ENCODE measurements around the gene DGKA.

Gene DGKA

GRCh38 chr12:55931780-55932550 lies 1.0 kb downstream of the DGKA start:
- DNase-seq (ENCODE audit: low spot score) = peak; percentile 40

DNA sequence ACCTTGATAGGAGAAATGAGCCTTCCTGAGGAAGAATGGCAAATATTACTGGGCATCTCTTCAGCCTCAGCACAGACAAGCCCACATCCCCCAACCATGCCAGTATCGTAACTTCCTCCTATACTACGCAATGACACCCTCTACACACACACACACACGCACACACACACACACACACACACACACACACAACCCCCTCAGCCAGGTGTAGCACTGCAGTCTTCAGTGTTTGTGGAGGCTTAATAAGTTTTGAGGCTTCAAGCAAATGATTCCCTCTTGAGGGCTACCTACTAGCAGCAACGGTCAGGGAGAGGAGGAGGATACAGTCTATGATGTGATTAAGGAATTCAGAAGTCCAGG lies 1.6 kb downstream of the DGKA start:
- peak; percentile 49 for DNase-seq (ENCODE audit: low spot score)

GRCh38 chr12:55933169-55933798 lies 2.3 kb downstream of the DGKA start:
- peak; percentile 83 for DNase-seq (ENCODE audit: low spot score)

- no peak for DNase-seq (ENCODE audit: low spot score)
These were observed 3.1 kb downstream of the DGKA start for GRCh38 chr12:55933799-55934742.

DNA sequence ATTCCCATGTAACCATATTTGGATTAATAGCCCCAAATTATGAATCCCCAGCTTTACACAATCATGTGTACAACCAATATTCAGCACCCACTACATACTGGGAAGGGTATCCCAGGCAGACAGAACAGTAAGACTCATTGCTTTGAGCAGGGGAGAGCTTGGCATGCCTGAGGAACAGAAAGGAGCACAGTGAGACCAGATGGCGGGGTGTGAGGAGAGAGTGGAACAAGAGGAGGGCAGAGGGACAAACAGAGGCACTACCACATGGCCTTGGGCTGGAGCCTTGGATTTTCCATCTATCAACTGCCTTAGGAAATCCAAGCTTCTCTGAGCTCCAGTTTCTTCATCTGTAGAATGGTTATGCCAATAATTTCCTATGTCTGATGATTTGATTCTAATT lies 3.8 kb downstream of the DGKA start:
- no peak for DNase-seq (ENCODE audit: low spot score)

- DNase-seq (ENCODE audit: low spot score) = no peak
These were observed 4.8 kb downstream of the DGKA start for GRCh38 chr12:55935738-55936151.

DNA sequence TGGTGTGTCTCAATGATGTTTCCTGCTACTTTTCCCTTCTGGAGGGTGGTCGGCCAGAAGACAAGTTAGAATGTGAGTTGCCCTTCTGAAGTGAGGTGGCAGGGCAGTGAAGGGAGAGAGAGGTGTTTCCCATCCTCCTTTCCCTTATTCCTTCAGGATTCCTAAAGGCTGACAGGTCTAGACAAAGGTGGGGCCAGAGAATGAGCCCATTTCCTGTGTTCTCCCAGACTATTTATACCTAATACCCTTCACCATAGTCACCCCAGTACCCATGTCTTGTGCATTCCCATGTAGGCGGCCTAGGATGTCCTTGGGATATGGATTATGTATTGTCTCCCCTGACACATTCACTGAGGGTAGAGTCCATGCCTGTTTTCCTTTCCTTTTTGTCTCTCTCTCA lies 7.0 kb downstream of the DGKA start:
- peak; percentile 88 for DNase-seq (ENCODE audit: low spot score)

DNA sequence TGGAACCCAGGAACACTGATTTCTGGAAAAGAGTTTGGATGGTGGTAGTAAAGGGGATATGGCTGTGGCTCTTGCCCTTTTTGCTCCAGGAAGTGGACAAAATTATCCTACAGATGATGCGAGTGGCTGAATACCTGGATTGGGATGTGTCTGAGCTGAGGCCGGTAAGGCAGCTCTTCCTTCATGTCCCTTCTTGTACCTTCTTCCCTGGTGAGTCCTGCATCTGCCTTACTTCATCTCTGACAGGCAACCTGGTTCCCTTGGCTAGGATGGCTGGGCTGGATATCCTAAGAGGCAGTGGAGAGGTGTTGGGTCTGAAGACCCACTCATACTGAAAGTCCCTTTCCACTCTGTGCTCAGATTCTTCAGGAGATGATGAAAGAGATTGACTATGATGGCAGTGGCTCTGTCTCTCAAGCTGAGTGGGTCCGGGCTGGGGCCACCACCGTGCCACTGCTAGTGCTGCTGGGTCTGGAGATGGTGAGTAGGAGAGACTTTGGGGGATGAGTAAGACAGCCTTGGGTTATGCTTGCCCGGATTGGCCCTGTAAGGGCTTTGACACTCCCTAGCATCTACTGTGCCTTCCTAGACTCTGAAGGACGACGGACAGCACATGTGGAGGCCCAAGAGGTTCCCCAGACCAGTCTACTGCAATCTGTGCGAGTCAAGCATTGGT lies 8.0 kb downstream of the DGKA start:
- DNase-seq (ENCODE audit: low spot score) = no peak

DNA sequence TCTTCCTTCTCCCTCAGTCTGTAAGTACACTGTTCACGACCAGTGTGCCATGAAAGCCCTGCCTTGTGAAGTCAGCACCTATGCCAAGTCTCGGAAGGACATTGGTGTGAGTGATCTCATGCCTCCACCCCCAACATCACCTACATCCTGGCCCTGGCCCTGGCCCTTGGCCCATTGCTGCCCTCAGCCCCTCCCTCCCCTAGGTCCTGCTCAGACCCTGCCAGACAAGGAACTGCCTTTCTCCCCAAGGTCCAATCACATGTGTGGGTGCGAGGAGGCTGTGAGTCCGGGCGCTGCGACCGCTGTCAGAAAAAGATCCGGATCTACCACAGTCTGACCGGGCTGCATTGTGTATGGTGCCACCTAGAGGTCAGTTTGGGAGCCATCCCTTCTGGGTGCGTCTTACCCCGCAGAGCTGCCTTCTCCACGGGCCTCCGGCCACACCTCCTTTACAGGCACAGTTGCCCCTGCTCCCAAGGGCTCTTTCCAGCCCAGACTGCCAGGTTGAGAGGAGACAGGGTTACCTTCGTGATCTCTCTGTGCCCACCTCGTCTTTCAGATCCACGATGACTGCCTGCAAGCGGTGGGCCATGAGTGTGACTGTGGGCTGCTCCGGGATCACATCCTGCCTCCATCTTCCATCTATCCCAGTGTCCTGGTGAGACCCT lies 9.2 kb downstream of the DGKA start:
- peak; percentile 91 for DNase-seq (ENCODE audit: low spot score)

DNA sequence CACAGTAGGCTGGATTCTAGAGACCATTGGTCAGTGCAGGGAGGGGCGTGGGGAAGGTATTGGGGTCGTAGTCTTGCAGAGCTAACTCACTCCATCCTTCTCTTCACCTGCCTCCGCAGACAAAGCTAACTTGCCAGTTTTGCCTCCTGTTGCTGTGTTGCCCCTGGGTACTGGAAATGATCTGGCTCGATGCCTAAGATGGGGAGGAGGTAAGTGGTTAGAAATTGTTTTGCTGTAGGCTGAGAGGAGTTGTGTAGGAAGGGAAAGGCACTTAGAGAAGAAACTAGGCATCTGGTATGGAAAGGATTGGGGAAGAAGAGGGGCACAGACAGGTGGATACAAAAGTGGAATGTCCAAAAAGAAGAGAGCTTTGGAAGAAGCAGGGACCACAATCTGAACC lies 11.1 kb downstream of the DGKA start:
- DNase-seq (ENCODE audit: low spot score) = no peak

GRCh38 chr12:55942577-55943136 lies 11.7 kb downstream of the DGKA start:
- no peak for DNase-seq (ENCODE audit: low spot score)

- no peak for DNase-seq (ENCODE audit: low spot score)
These were observed 15.6 kb downstream of the DGKA start for GRCh38 chr12:55946553-55946952.

- DNase-seq (ENCODE audit: low spot score) = no peak
These were observed 24.4 kb downstream of the DGKA start for GRCh38 chr12:55955344-55955743.

- peak; percentile 87 for DNase-seq (ENCODE audit: low spot score)
These were observed 25.0 kb downstream of the DGKA start for GRCh38 chr12:55955800-55956508.

DNA sequence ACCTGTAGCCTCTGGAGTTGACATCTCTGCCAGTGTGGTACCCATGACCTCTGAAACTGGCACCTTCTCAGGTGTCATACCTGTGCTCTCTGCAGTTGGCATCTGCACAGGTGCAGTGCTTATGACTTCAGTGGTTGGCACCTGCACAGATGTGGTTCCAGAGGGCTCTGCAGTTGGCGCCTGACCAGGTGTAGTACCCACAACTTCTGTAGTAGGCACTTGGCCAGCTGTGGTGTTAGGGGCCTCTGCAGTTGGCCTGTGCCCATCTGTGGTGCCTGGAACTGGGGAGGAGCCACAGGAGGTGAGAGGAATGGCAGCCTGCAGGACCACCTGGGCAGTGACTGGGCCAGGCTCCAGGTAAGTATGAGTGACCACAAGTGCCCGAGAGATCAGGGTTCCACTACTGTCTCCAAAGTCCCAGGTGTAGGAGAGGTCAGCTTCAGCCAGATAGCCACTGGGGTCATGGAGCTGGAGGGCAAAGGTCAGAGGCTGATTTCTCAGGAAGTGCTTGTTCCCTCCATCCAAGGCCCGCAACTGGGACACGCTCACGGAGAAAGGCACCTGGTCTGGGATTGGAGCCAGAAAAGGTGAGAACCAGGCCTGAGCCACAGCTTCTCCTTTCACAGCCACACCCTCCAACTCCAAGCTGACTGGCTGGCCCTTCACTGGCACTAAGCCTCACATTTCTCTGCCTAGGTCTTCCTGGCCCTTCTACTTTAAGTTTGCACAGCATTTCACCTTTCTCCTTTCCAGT lies 26.3 kb downstream of the DGKA start:
- no peak for DNase-seq (ENCODE audit: low spot score)

DNA sequence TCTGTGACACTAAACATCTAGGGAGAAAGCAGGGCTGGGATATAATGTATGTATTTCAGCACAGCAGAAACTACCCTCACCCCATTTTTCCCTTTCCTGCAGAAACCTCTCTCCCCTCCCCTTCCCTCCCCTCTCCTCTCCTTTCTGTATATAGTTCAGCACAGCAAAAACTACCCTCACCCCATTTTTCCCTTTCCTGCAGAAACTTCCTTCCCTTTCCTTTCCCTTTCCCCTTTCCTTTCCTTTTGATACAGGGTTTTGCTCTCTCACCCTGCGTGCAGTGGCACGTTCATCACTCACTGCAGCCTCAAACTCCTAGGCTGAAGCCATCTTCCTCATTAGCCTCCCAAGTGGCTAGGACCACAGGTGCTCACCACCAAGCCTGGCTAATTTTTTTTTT lies 32.8 kb downstream of the DGKA start:
- DNase-seq (ENCODE audit: low spot score) = no peak

GRCh38 chr12:55965240-55965639 lies 34.3 kb downstream of the DGKA start:
- no peak for DNase-seq (ENCODE audit: low spot score)

DNA sequence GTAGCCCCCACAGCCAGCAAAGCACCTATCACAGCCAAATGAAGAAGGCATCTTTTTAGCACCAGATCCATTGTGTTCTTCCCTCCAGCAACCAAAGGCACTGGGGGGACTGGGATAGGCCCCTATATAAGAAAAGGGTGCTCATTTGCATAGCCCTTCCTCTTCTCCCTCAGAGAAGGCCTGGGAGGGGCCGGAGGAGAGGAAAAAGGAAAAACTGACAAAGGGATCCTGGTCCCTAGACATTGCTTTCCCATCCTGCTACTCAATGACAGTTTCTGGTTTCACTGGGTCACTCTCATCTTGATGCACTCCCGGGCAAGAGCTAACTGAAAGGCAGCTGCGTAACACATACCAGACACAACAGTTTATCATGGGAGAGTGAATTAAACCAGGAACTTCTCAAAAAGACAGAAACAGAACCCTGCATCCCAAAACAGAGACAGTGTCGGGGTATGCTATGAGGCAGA lies 35.0 kb downstream of the DGKA start, which contains the start of gene PMEL:
Gene PMEL, minus strand, starts transcription at position 102 of the 467 bp plus-strand sequence. Its CDS starts 31 bp downstream, at position 71.
- DNase-seq (ENCODE audit: low spot score) = no peak

All from kidney tubule cell (primary cell).